GM12801 (cell line): ENCODE results near the gene MAGEA10.

Experiments used
- CTCF ChIP-seq: IDR thresholded peaks from one replicate; pipeline ENCODE4 v1.5.1; 2011; ENCODE audit warnings: control low read depth; ENCODE audit not compliant: insufficient read length; ENCODE audit errors: extremely low read depth

MAGEA10 gene

GRCh38 chrX:152108527-152108926 is 29.9 kb downstream of the MAGEA10 start:
- no peak for TF ChIP-seq CTCF

GRCh38 chrX:152103866-152104265 is 34.5 kb downstream of the MAGEA10 start:
- TF ChIP-seq CTCF = no peak

- no peak for TF ChIP-seq CTCF
Measured at GRCh38 chrX:152086141-152086540, 52.2 kb downstream of the MAGEA10 start.
